ENCODE results near the gene NLGN1. TPM values are rescaled to one million over a fixed set of nuclear protein-coding genes. Genes with fewer than 3 reads are reported as not detected.

Gene NLGN1
- total RNA-seq, 1 experiment from 2014 or later, result 5.2 TPM

GRCh38 chr3:173921732-173922131 lies 524.2 kb downstream of the NLGN1 start:
- no peak overlapping the region for H2AK5ac ChIP-seq (ENCODE audit: insufficient read length, low read length)
- no peak overlapping the region for H3K23ac ChIP-seq (ENCODE audit: insufficient read length, low read depth, low read length)
- no peak overlapping the region for H4K5ac ChIP-seq (ENCODE audit: insufficient read length, low read depth, low read length)
- H3K4me2 ChIP-seq (ENCODE audit: insufficient read depth, insufficient read length, low read length), result no peak overlapping the region
- H3K79me1 ChIP-seq (ENCODE audit: insufficient read depth, low read depth, low read length, poor library complexity, severe bottlenecking), result no peaks in the 10 kb centered on the region
- no peak overlapping the region for H3K18ac ChIP-seq (ENCODE audit: insufficient read length, low read depth, low read length)
- peaks cover 2% of the 10 kb centered on the region; the same call in 1 of the 2 replicates for H3K4me1 ChIP-seq (ENCODE audit: insufficient read depth, low read length)
- H2BK5ac ChIP-seq (ENCODE audit: insufficient read length, low read length), result no peak overlapping the region
- DNase-seq, result no peak
- H2BK12ac ChIP-seq (ENCODE audit: insufficient read length, low read depth, low read length), result no peak overlapping the region
- H3K9ac ChIP-seq (ENCODE audit: extremely low read depth, insufficient read length, low read length), result no peak overlapping the region
- H3K4ac ChIP-seq (ENCODE audit: low read depth, low read length), result no peak overlapping the region
- no peaks in the 10 kb centered on the region for H3K23me2 ChIP-seq (ENCODE audit: insufficient read length, low read depth, low read length, poor library complexity, severe bottlenecking)
- no peak overlapping the region for H4K91ac ChIP-seq (ENCODE audit: insufficient read length, low read depth, low read length)
- H3K4me1 Mint-ChIP-seq, result peaks cover 10 to 15% of the 10 kb centered on the region in 2 experiments
- H3K27ac ChIP-seq (ENCODE audit: insufficient read length, low read depth, low read length), result no peak overlapping the region
- no peaks in the 10 kb centered on the region for H3K27me3 Mint-ChIP-seq (ENCODE audit: low read depth)
- H3K27me3 ChIP-seq (ENCODE audit: insufficient read depth, low read length), result no peaks in the 10 kb centered on the region
- H2BK120ac ChIP-seq (ENCODE audit: low read depth, low read length, poor library complexity, severe bottlenecking), result no peak overlapping the region
- no peak overlapping the region for H4K8ac ChIP-seq (replicated peaks; ENCODE audit: insufficient read length, low read depth, low read length)
- H3K9me3 ChIP-seq (ENCODE audit: control insufficient read depth, low read depth, low read length), result no peaks in the 10 kb centered on the region
- no peaks in the 10 kb centered on the region for H3K79me2 ChIP-seq (ENCODE audit: insufficient read depth, low read length)
- H4K20me1 ChIP-seq (ENCODE audit: control insufficient read depth, insufficient read depth, insufficient read length), result no peaks in the 10 kb centered on the region
- no peak overlapping the region for H3K14ac ChIP-seq (ENCODE audit: insufficient read depth, low read length)
- no CpG with 5 or more reads among the region's 2 CpGs for WGBS (ENCODE audit: extremely low coverage, insufficient read length, low lambda C conversion rate)
- H3K36me3 Mint-ChIP-seq (ENCODE audit: insufficient read depth in 1 of 3, low read depth in 3 of 3), result no peaks in the 10 kb centered on the region
- no peaks in the 10 kb centered on the region for H3K9me3 Mint-ChIP-seq
- no peak overlapping the region for H3K56ac ChIP-seq (ENCODE audit: insufficient read length, low read depth, low read length)
- no peak overlapping the region for H2BK20ac ChIP-seq (ENCODE audit: low read depth, low read length, poor library complexity, severe bottlenecking)
- no peak overlapping the region for H2BK15ac ChIP-seq (ENCODE audit: low read depth, low read length)
- H3K4me3 Mint-ChIP-seq, result no peak overlapping the region
- no peak for TF ChIP-seq CTCF (conservative IDR thresholded peaks at IDR 0.05)
- no peak overlapping the region for H2AFZ ChIP-seq (ENCODE audit: low read length)
- no peak overlapping the region for H3T11ph ChIP-seq (ENCODE audit: low read length)
- H3K27ac Mint-ChIP-seq, result no peak overlapping the region

Data from H9 (cell line).